IMR-90 (cell line): ENCODE measurements around the gene NKAIN2. TPM values are rescaled to one million over a fixed set of nuclear protein-coding genes. Genes with fewer than 3 reads are reported as not detected.

Source experiments
- ATAC-seq: fragments of 200-7000 bp; cut with Tn5 transposase; 2 replicates; pipeline ENCODE4 v1.9.1; 2020; ENCODE audit warnings: low read depth, mild to moderate bottlenecking, moderate library complexity
- BruUV-seq: library from RNA; stranded (reverse); fragments of 400-500 nt; replicated peaks from 2 replicates; lab custom pipeline; 2021; lab: Mats Ljungman, UMichigan
- CTCF ChIA-PET: fragments of 300-600 bp; formaldehyde crosslinking; extraction: SDS; loops from one replicate; lab custom pipeline; 2021; ENCODE audit warnings: antibody characterized with exemption; lab: Yijun Ruan, JAX
- POLR2A ChIA-PET: fragments of 300-600 bp; sonication (Branson Sonifier 250); formaldehyde crosslinking; loops from one replicate; lab custom pipeline; 2022; ENCODE audit warnings: antibody characterized with exemption; ENCODE audit not compliant: unreplicated experiment; lab: Charles Lee
- DNase-seq: peaks from one replicate; pipeline ENCODE4 v3.0.0; 2013
- H2AFZ ChIP-seq: replicated peaks from 2 replicates; pipeline ENCODE3; 2013; ENCODE audit warnings: low read length, mild to moderate bottlenecking; ENCODE audit not compliant: poor library complexity
- H2AK5ac ChIP-seq: 2 replicates; pipeline ENCODE4 v1.6.1; 2013; ENCODE audit warnings: low read depth, low read length, inconsistent platforms
- H2AK9ac ChIP-seq: replicated peaks from 2 replicates; pipeline ENCODE3; 2013; ENCODE audit warnings: mild to moderate bottlenecking, low read depth, low read length, moderate library complexity; ENCODE audit not compliant: poor library complexity
- H2BK120ac ChIP-seq: 2 replicates; pipeline ENCODE4 v1.6.1; 2013; ENCODE audit warnings: low read depth, low read length, inconsistent platforms
- H2BK15ac ChIP-seq: 3 replicates; pipeline ENCODE4 v1.6.1; 2013; ENCODE audit warnings: low read depth, low read length, inconsistent platforms
- H2BK20ac ChIP-seq: 2 replicates; pipeline ENCODE4 v1.6.1; 2013; ENCODE audit warnings: low read depth, mild to moderate bottlenecking, inconsistent platforms, low read length, moderate library complexity
- H2BK5ac ChIP-seq: 2 replicates; pipeline ENCODE4 v1.6.1; 2013; ENCODE audit warnings: mild to moderate bottlenecking, low read depth, low read length, inconsistent platforms; ENCODE audit not compliant: poor library complexity, severe bottlenecking
- H3K14ac ChIP-seq: replicated peaks from 2 replicates; pipeline ENCODE4 v1.6.1; 2013; ENCODE audit warnings: low read depth, low read length, inconsistent platforms
- H3K18ac ChIP-seq: 2 replicates; pipeline ENCODE4 v1.6.1; 2013; ENCODE audit warnings: low read depth, low read length, control low read depth
- H3K23ac ChIP-seq: 2 replicates; pipeline ENCODE4 v1.6.1; 2013; ENCODE audit warnings: low read depth, low read length, inconsistent platforms
- H3K27ac ChIP-seq: 2 replicates; pipeline ENCODE4 v1.5.1; 2013; ENCODE audit warnings: mild to moderate bottlenecking, control low read depth, low read length; ENCODE audit not compliant: insufficient read depth
- H3K27me3 ChIP-seq: 2 replicates; pipeline ENCODE4 v1.6.1; 2013; ENCODE audit warnings: low read length; ENCODE audit not compliant: control insufficient read depth, insufficient read depth
- H3K36me3 ChIP-seq: 2 replicates; pipeline ENCODE4 v1.6.1; 2013; ENCODE audit warnings: low read length, mixed read lengths; ENCODE audit not compliant: control insufficient read depth, insufficient read depth
- H3K4ac ChIP-seq: 2 replicates; pipeline ENCODE4 v1.6.1; 2013; ENCODE audit warnings: low read depth, low read length, inconsistent platforms
- H3K4me1 ChIP-seq: 2 replicates; pipeline ENCODE4 v1.6.1; 2013; ENCODE audit warnings: low read length, mixed read lengths; ENCODE audit not compliant: control insufficient read depth, insufficient read depth
- H3K4me2 ChIP-seq: 2 replicates; pipeline ENCODE4 v1.6.1; 2013; ENCODE audit warnings: low read depth, mild to moderate bottlenecking, control low read depth, low read length, moderate library complexity
- H3K4me3 ChIP-seq: 2 replicates; pipeline ENCODE4 v1.5.1; 2013; ENCODE audit warnings: low read depth, mild to moderate bottlenecking, control low read depth, low read length, moderate library complexity; ENCODE audit not compliant: insufficient read depth
- H3K56ac ChIP-seq: 2 replicates; pipeline ENCODE4 v1.6.1; 2013; ENCODE audit warnings: low read length, inconsistent platforms; ENCODE audit not compliant: insufficient read depth; ENCODE audit errors: extremely low read depth
- H3K79me1 ChIP-seq, 2 experiments: 2 replicates each; pipeline ENCODE4 v1.6.1; 2013; ENCODE audit warnings: low read length in 2 of 2, inconsistent platforms in 1 of 2, low read depth in 1 of 2
- H3K9ac ChIP-seq: 2 replicates; pipeline ENCODE4 v1.6.1; 2013; ENCODE audit warnings: low read depth, low read length, control low read depth
- H3K9me1 ChIP-seq: 2 replicates; pipeline ENCODE4 v1.6.1; 2013; ENCODE audit warnings: low read length, inconsistent platforms; ENCODE audit not compliant: insufficient read depth
- H3K9me3 ChIP-seq: 2 replicates; pipeline ENCODE4 v1.6.1; 2013; ENCODE audit warnings: low read length; ENCODE audit not compliant: control insufficient read depth, insufficient read depth
- H4K20me1 ChIP-seq: 2 replicates; pipeline ENCODE4 v1.6.1; 2013; ENCODE audit warnings: low read length, inconsistent platforms; ENCODE audit not compliant: insufficient read depth
- H4K5ac ChIP-seq: 2 replicates; pipeline ENCODE4 v1.6.1; 2013; ENCODE audit warnings: mild to moderate bottlenecking, low read depth, low read length, control low read depth
- H4K8ac ChIP-seq, 2 experiments: 2 replicates each; pipeline ENCODE4 v1.6.1; 2013; ENCODE audit warnings: low read depth in 2 of 2, low read length in 2 of 2, control low read depth in 1 of 2, inconsistent platforms in 1 of 2
- H4K91ac ChIP-seq: 2 replicates; pipeline ENCODE4 v1.6.1; 2013; ENCODE audit warnings: low read depth, low read length, inconsistent platforms; ENCODE audit not compliant: insufficient read depth
- BHLHE40 ChIP-seq: fragments of 150-350 bp; IDR thresholded peaks from 2 replicates; pipeline ENCODE4 v1.6.1; 2016; ENCODE audit warnings: mild to moderate bottlenecking, low read depth, low read length
- CHD1 ChIP-seq: IDR thresholded peaks from 2 replicates; pipeline ENCODE4 v1.6.1; 2012; ENCODE audit warnings: low read depth, low read length, improper control_type of control experiment
- MAFK ChIP-seq: IDR thresholded peaks from 2 replicates; pipeline ENCODE4 v1.6.1; 2012; ENCODE audit warnings: low read depth, low read length, improper control_type of control experiment
- POLR2A ChIP-seq: IDR thresholded peaks from 2 replicates; pipeline ENCODE4 v1.6.1; 2012; ENCODE audit warnings: mild to moderate bottlenecking, low read depth, low read length
- RAD21 ChIP-seq: IDR thresholded peaks from 2 replicates; pipeline ENCODE4 v1.6.1; 2012; ENCODE audit warnings: low read length, improper control_type of control experiment
- RCOR1 ChIP-seq: IDR thresholded peaks from 2 replicates; pipeline ENCODE4 v1.6.1; 2012; ENCODE audit warnings: mild to moderate bottlenecking, low read length, improper control_type of control experiment; ENCODE audit not compliant: insufficient replicate concordance
- RFX5 ChIP-seq: IDR thresholded peaks from 2 replicates; pipeline ENCODE4 v1.8.0; 2012; ENCODE audit warnings: low read depth, mild to moderate bottlenecking, low read length, moderate library complexity
- USF2 ChIP-seq: fragments of 150-350 bp; IDR thresholded peaks from 2 replicates; pipeline ENCODE4 v1.6.1; 2017; ENCODE audit warnings: mild to moderate bottlenecking, antibody characterized with exemption, low read length, low read depth
- WGBS, 2 experiments: methylation state at CpG; one replicate each; pipeline versions ENCODE4 v1.1.5 to v1.1.7; 2013; ENCODE audit warnings: missing lambda C conversion rate in 2 of 2; ENCODE audit not compliant: insufficient read length in 1 of 2; ENCODE audit errors: extremely low coverage in 2 of 2; 5-methylcytosine and 5-hydroxymethylcytosine counted together
- dilution Hi-C: fragments of 300-500 bp; cut with HindIII; formaldehyde crosslinking; loops from one replicate; pipeline ENCODE4 v1.14.3; 2018; ENCODE audit warnings: low sequenced_read_pairs; ENCODE audit not compliant: unreplicated experiment
- in situ Hi-C: fragments of 300-500 bp; cut with MboI; formaldehyde crosslinking; loops from 3 replicates; pipeline ENCODE4 v1.14.3; 2019; ENCODE audit warnings: low sequenced_read_pairs, inconsistent platforms, mixed read lengths
- intact Hi-C: fragments of 100-400 bp; cut with micrococcal nuclease; formaldehyde crosslinking; loops from 2 replicates; pipeline ENCODE4 v1.10.0; 2022
- polyA plus RNA-seq, 3 experiments: library from polyadenylated mRNA; depleted of rRNA; stranded (reverse); fragments of >200 nt; gene quantifications; 2 replicates each; pipeline ENCODE4 v1.2.3, GENCODE V29; 2012; ENCODE audit warnings: low replicate concordance in 1 of 3
- total RNA-seq: library from RNA; depleted of rRNA; stranded (reverse); fragments of >200 nt; gene quantifications from 2 replicates; pipeline ENCODE4 v1.2.3, GENCODE V29; 2012

NKAIN2 gene
- total and polyA plus RNA-seq, 2 of the 4 experiments (the other 2 are of a cell fraction), result not detected

GRCh38 chr6:123895346-123895745 lies 91.7 kb downstream of the NKAIN2 start:
- Histone ChIP-seq H2AK5ac (no peak overlapping the region), H3K9me3 (no peaks in the 10 kb centered on the region), H3K4me3 (no peak overlapping the region), H2BK15ac (no peak overlapping the region), H3K56ac (no peak overlapping the region), H4K20me1 (no peaks in the 10 kb centered on the region), H3K4me2 (no peak overlapping the region), H3K4ac (no peak overlapping the region), H3K14ac (no peak overlapping the region), H2BK20ac (no peak overlapping the region), H3K36me3 (no peaks in the 10 kb centered on the region), H3K9ac (no peak overlapping the region), H4K5ac (no peak overlapping the region), H3K18ac (no peak overlapping the region), H3K27ac (no peak overlapping the region), H2BK120ac (no peak overlapping the region), H2AK9ac (no peak overlapping the region), H2AFZ (no peak overlapping the region), H3K79me1 (no peaks in the 10 kb centered on the region), H4K91ac (no peak overlapping the region), H3K9me1 (no peaks in the 10 kb centered on the region), H3K27me3 (no peaks in the 10 kb centered on the region), H4K8ac (no peak overlapping the region), H3K4me1 (no peaks in the 10 kb centered on the region), H3K23ac (no peak overlapping the region), H2BK5ac (no peak overlapping the region)
- CTCF ChIA-PET, result no interaction called here
- BruUV-seq, result no TSS peak
- POLR2A ChIA-PET, result no interaction called here
- ATAC-seq, result no peak
- no CpG with 5 or more reads among the region's 1 CpG for WGBS, 2 experiments
- intact Hi-C loops, result no loop called here
- dilution Hi-C loops, result no loop called here
- no peak for DNase-seq
- TF ChIP-seq RFX5 (no peak), RCOR1 (no peak), POLR2A (no peak), USF2 (no peak), CHD1 (no peak), BHLHE40 (no peak), RAD21 (no peak), MAFK (no peak)
- in situ Hi-C loops, result no loop called here
